ENCODE data around the gene ATF6B.

GRCh38 chr6:32109765-32110160, 18.3 kb downstream of the ATF6B start:
- TF ChIP-seq MAX (IDR thresholded peaks at IDR 0.05; ENCODE audit: low read depth, low read length) (no peak), CTCF (IDR thresholded peaks at IDR 0.05; ENCODE audit: low read depth, low read length) (no peak), POLR2A (IDR thresholded peaks at IDR 0.05; ENCODE audit: extremely low read depth, insufficient read length) (no peak)
